HG03439 (cell line): Measurements from ENCODE around the gene MAP1S.
"Not testable (repeated sequence)": the region's sequence is repeated elsewhere in the genome, so short reads cannot be mapped to it uniquely, and the experiment has no call there.

ENCODE experiments used
- ATAC-seq: cut with Tn5 transposase; IDR thresholded peaks from one replicate; pipeline ENCODE4 v1.9.1; 2021; ENCODE audit warnings: mild to moderate bottlenecking, moderate library complexity; ENCODE audit not compliant: unreplicated experiment

The MAP1S gene

DNA sequence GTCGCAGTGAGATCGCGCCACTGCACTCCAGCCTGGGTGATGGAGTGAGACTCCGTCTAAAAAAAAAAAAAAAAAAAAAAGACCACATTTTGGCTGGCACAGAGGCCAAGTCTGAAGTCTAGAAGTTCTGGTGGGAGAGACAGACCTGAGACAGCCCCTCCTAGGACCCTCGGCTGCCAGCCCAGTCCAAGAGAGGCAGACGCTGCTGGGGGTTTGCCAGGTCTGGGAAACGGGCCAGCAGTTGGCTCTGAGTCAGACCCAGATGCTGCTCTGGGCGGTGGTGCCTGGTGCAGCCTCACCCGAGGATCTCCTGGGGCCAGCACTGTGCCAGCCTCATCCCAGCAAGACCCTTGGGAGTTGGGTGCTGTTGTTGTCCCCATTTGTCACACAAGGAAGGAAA, 37.8 kb downstream of the MAP1S start:
- ATAC-seq = no peak

DNA sequence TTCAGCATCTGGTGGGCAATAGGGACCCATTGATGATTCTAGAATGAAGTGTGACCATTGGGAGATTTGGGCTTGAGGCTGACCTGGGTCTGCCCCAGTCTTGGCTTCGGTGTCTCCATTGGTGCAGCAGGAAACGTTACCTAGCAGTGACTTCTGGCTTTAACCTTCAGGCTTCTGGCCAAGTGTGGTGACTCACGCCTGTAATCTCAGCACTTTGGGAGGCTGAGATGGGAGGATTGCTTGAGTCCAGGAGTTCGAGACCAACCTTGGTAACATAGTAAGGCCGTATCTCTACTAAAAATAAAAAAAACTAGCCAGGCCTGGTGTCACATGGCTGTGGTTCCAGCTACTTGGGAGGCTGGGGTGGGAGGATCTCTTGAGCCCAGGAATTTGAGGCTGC, 39.2 kb downstream of the MAP1S start:
- ATAC-seq = no peak

DNA sequence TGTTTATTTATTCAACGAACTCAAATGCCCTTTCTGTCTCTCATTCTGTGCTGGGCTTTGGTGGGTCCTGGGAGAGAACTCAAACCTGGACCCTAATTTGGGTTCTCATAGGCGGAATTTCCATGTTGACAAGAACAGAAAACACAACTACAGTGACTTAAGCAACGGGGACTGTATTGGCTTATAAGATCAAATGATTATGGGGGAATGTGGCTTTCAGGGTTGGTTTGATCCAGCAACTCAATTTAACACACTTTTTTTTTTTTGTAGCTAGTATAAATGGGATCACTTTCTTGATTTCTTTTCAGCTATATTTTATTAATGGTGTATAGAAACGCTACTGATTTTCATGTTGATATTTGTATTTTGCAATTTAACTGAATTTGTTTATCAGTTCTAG, 41.9 kb downstream of the MAP1S start:
- no peak for ATAC-seq

DNA sequence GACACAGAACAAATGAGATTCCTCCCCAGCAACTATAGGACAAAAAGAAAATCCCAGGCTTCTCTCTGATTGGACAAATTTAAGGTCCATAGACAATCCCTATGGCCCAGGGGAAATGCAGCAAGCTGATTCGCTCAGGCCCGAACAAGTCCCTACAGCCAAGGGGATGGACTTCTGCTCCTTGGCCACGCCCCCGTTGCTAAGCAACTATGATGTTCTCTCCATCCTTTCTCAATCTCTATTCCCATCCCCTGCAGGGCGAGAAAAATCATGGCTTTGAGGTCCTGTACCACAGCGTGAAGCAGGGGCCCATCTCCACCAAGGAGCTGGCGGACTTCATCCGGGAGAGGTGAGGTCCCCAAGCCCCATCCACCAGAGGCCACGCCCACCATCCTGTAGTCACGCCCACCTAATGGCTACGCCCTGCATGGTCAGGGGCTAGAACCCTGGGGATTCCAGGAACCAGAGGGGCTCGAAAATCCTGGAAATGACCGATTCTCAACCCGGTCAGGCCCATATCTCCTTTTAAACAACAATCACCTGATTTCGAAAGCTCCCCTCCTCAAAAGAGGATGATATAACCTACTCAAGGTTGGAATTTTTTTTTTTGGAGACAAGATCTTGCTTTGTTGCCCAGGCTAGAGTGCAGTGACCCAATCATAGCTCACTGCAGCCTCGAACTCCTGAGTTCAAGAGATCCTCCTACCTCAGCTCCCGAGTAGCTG, 43.4 kb downstream of the MAP1S start:
- no peak for ATAC-seq

DNA sequence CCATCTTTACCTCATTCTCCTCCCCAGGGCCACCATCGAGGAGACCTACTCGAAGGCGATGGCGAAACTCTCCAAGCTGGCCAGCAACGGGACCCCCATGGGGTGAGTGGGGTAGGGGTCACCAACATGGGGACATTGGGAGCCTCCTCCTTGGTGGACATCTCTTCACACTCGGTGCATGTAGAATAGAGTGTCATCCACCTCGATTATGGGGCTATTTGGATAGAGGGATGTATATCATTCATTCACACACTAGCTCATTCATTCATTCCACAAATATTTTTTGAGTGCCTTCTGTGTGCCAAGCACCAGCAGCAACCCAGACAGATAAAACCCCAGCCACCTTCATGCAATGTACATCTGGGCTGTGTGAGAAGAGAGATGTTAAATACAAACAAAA, 45.1 kb downstream of the MAP1S start:
- ATAC-seq = no peak

DNA sequence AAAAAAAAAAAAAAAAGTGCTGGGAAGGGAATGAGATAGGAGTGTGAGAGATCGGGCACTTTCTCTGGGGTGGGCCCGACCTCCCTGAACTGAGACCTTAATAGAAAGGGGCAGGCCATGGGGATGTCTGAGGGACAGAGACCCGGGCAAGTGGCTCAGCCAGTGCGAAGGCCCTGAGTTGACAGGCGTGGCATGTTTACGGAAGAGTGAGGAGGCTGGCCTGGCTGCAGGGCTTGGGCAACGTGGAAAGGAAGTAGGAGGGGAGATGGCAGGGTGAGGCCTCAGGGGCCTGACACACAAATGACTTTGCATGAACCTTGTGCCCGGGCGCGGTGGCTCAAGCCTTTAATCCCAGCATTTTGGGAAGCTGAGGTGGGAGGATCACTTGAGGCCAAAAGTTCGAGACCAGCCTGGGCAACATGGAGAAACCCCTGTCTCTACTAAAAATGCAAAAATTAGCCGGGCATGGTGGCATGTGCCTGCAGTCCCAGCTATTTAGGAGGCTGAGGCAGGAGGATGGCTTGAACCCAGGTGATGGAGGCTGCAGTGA, 45.9 kb downstream of the MAP1S start:
- no peak for ATAC-seq

DNA sequence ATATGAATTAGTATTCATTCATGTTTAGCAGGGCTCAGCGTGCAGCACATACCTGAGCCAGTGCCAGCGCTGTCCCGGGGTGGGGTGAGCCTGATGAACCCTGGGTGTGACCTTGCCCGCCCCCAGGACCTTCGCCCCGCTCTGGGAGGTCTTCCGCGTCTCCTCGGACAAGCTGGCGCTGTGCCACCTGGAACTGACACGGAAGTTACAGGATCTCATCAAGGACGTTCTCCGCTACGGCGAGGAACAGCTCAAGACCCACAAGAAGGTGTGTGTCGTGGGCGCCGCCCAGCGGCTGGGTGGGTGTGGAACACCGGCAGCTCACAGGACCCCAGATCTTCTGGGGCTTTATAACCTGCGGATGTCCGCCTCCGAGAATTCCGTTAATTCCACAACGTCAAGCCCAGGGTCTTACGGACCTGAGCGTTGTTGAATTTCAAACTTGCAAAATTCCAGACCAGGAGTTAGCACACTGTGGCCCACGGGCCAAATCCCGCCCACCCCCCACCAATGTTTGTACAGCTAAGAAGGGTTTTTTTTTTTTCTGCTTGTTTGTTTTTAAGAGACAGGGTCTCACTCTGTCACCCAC, 47.4 kb downstream of the MAP1S start:
- no peak for ATAC-seq

DNA sequence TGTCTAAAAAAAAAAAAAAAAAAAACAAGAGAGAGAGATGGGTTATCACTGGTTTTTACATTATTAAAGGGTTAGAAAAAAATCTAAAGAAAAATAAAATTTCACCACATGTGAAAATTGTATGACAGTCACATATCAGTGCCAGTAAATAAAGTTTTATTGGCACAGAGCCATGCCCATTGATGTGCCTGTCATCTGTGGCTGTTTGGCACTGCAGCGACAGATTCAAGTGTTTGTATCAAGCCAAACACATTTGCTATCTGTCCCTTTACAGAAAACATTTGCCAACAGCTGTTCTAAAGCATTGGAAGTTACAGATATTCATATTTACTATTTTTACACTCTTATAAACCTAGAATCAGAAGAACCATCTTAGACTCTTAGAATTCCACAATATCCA, 48.3 kb downstream of the MAP1S start:
- ATAC-seq = no peak

DNA sequence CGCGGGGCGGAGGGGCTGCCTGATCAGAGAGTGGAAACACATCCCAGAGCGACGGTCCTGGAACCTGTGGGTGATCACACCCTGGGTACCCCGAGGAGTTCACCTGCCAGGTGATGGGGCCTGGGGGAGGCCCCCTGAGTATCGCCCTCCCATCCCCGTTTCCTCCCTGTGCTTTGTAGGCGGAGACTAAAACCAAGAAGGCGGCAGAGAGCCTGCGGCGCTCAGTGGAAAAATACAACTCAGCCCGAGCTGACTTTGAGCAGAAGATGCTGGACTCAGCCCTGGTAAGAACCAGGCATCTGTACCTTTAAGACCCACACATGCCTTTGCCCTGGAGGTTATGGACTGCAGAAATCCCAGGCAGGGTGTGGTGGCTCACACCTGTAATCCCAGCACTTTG, 51.3 kb downstream of the MAP1S start:
- no peak for ATAC-seq

DNA sequence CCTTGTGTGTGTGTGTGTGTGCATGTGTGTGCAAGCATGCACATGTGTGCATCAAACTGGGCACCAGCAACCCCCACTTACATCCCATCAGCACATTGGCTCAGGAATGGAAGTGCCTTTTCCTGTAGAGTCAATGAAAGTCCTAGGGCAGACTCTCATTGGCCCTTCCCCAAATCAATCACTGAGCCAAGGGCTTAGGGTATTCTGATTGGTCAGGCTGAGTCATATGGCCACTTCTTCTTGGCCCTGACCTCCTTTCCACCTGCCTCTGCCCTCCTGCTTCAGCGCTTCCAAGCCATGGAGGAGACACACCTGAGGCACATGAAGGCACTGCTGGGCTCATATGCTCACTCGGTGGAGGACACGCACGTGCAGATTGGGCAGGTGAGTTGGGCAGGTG, 52.9 kb downstream of the MAP1S start:
- no peak for ATAC-seq

DNA sequence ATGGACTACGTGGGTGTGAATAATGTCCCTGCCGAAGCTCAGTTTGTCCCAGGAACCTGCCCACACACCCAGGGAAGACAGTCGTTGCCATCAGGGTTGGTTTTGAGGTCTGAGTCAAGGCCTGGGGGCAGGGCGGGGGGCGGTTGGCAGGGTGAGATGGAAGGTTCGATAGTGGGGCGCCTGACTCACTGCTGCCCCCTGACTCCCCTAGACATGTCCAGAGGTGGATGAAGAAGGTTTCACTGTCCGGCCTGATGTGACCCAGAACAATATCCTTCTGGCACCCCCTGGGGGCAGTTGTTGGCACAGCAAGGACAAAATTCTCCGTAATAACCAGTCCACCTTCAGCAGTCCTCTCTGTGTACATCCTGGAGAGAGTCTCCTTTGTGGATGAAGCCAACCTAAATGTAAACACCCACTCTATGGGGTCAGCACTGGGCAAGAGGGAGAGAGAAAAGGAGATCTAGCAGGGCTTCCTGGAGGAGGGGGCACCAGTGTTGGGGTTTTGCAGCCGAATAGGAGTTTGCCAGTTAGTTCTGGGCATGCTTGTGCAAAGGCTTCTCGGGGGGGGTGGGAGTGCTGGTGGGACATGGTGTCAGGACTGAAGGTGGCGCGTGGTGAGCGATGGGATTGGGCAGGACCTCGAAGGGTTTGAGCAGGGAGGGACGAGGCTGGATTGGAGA, 56.1 kb downstream of the MAP1S start:
- ATAC-seq = no peak

DNA sequence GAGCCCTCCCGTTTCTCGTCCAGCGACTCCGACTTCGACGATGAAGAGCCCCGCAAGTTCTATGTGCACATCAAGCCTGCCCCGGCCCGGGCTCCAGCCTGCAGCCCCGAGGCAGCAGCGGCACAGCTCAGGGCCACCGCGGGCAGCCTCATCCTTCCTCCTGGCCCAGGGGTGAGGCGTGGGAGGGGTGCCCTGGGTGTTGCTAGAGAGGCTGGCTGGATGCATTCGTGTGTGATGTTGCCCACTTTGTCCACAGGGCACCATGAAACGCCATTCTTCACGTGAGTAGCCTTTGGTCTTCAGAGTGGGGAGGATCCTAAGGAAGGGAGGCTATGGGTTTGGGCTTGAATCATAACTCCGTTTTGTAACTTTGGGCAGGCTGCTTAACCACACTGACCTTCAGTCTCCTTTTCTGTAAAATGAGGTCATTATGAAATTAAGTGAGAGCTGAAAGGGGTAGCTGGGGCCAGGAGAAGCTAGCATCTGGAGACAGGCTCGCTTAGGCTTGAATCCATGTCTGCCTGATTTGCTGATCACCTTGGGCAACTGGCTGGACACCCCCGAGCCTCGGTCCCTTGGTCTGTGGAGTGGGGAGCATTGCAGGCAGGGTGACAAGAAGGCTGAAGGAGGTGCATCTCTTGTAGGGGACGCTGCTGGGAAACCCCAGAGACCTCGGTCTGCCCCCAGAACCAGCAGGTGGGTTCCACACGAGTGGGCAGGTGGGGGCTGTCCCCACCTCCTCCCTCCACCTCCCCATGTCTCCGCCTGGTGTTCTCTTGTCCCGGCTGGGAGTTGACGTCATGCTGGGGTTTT, 56.9 kb downstream of the MAP1S start:
- ATAC-seq = peak; percentile 71

DNA sequence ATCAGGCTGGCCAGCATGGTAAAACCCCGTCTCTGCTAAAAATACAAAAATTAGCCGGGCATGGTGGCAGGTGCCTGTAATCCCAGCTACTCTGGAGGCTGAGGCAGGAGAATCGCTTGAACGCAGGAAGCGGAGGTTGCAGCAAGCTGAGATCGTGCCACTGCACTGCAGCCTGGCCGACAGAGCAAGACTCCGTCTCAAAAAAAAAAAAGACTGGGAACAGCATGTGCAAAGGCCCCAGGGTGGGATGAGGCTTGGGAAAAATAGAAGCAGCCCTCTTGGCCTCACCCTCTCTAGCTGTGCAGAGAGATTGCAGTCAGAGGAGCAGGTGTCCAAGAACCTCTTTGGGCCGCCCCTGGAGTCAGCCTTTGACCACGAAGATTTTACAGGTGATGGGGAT, 58.6 kb downstream of the MAP1S start:
- not testable (repeated sequence) for ATAC-seq

DNA sequence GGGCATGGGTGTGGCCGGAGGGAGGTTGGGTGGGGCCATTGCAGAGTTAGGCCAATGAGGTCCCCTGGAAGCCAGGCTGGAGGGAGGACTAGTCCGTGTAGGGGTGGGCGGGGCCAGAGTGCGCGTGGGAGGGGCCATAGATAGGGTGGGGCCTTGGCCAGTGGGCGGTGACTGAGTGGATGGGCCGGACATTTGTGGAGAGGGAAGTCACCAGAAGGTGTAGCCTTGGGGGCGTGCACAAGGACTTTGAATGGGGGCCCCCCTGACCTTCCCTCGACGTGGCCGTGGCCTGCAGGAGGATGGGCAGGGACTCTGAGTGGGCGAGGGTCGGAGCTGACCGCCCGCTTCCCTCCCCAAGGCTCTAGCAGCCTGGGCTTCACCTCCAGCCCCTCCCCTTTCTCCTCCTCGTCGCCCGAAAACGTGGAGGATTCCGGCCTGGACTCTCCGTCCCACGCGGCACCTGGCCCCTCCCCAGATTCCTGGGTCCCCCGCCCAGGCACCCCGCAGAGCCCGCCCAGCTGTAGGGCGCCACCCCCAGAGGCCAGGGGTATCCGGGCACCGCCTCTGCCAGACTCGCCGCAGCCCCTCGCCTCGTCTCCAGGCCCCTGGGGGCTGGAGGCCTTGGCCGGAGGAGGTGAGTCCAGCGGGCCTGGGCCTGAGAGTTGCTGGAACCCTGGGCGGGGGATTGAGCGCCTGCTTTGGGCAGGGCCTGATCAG, 59.1 kb downstream of the MAP1S start:
- no peak for ATAC-seq

DNA sequence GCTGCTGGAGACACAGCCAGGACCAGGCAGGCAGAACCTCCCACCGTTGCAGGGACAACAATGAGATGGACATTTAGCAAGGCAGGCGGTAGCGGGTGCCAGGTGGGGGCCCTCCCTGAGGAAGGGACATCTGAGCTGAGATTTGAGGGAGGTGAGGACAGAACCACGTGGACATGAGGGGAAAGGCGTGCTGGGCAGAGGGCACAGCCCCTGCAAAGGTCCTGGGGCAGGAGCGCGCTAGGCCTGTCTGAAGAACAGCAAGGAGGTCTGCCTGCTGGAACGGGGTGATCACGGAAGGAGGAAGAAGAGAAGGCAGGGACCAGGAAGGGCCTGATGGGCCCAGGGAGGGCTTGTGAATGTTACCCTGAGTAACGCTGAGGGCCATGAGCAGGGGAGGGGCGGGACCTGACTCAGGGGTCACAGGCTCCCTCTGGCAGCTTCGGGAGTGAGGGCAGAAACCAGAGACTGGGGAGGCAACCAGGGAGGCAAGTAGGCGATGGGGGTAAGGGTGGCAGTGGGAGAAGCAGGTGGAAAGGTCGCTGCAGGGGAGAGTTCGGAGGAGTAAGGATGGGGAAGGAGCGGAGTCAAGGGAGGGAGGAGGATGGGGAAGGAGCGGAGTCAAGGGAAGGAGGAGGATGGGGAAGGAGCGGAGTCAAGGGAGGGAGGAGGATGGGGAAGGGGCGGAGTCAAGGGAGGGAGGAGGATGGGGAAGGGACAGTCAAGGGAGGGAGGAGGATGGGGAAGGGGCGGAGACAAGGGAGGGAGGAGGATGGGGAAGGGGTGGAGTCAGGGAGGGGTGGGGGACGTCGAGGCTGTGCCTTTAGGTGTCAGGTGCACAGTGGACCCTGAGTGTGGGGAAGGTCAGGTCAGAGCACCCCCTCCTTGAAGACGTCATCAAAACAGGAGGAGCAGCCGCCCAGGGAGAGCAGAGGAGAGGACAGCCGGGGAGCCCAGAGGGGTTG, 60.0 kb downstream of the MAP1S start:
- ATAC-seq = no peak

DNA sequence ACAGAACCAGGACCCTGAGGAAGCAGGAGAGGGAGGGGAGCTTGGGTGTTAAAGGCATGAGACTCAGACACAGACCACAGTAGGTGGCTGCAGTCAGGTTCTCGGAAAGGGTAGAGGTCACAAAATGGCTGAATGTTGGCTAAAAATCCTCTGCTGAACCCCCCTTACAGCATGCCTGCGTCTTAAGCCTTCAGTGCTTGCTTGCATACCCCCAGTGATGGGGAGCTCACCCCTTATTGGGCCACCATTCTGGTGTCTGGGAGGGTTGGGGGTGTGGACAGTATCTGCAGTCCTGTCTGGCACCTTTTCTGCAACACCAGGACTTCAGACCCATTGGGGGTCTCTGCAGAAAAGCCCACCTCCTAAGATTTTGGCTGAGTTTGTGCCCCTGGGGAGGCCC, 61.5 kb downstream of the MAP1S start:
- no peak for ATAC-seq

DNA sequence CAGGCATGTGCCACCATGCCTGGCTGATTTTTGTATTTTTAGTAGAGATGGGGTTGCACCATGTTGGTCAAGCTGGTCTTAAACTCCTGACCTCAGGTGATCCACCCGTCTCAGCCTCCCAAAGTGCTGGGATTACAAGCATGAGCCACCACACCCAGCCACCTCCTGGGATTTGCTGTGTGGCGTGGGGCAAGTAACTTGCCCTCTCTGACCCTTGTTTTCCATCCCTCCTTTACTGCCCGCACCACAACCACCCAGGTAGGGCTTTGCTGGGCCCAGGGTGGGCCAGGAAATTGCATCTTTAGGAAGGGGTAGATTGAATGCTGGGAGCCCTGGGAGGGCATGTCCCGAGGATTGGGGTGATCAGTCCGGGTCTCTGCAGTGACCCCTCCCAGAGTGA, 64.4 kb downstream of the MAP1S start:
- ATAC-seq = not testable (repeated sequence)
